HEK293T (cell line): ENCODE results near the gene ARMCX5.

Experiments used
- ARNT ChIP-seq: fragments of 450-650 bp; IDR thresholded peaks from 2 replicates; pipeline ENCODE4 v1.6.1; 2017; ENCODE audit warnings: mild to moderate bottlenecking
- BHLHE40 ChIP-seq: fragments of 450-650 bp; IDR thresholded peaks from 2 replicates; pipeline ENCODE4 v1.6.1; 2016; ENCODE audit warnings: mild to moderate bottlenecking, moderate library complexity, borderline replicate concordance
- FOXM1 ChIP-seq: fragments of 450-650 bp; IDR thresholded peaks from 2 replicates; pipeline ENCODE4 v1.6.1; 2017; ENCODE audit warnings: mild to moderate bottlenecking, borderline replicate concordance
- L3MBTL2 ChIP-seq: fragments of 450-650 bp; conservative IDR thresholded peaks from 2 replicates; pipeline ENCODE4 v1.6.1; 2016; ENCODE audit warnings: mild to moderate bottlenecking
- LEF1 ChIP-seq: fragments of 450-650 bp; IDR thresholded peaks from 2 replicates; pipeline ENCODE4 v1.6.1; 2017; ENCODE audit warnings: mild to moderate bottlenecking, borderline replicate concordance
- SP1 ChIP-seq: fragments of 450-650 bp; IDR thresholded peaks from 2 replicates; pipeline ENCODE4 v1.6.1; 2017
- SUZ12 ChIP-seq: fragments of 450-650 bp; IDR thresholded peaks from 2 replicates; pipeline ENCODE4 v1.6.1; 2016; ENCODE audit warnings: mild to moderate bottlenecking

- TF ChIP-seq ARNT (no peak), FOXM1 (no peak), SUZ12 (no peak), SP1 (no peak), LEF1 (no peak), L3MBTL2 (no peak), BHLHE40 (no peak)
Measured at GRCh38 chrX:102599951-102600579, 750 bp downstream of the ARMCX5 start.
